Fibroblast of peridontal ligament (primary cell): ENCODE data around the gene DEDD.

Source experiments
- DNase-seq: peaks from one replicate; pipeline ENCODE4 v3.0.0-alpha.2; 2010; ENCODE audit errors: extremely low read depth

The DEDD gene

GRCh38 chr1:161073474-161074121 lies 58.9 kb downstream of the DEDD start:
- DNase-seq: no peak

- DNase-seq: no peak
Observed at GRCh38 chr1:161072751-161073449, 59.6 kb downstream of the DEDD start.

- DNase-seq: peak; percentile 66
Observed at GRCh38 chr1:161071886-161072371, 60.5 kb downstream of the DEDD start.
